HG02571 (cell line): ENCODE measurements around the gene CHTOP.

ENCODE experiments used
- ATAC-seq: cut with Tn5 transposase; IDR thresholded peaks from one replicate; pipeline ENCODE4 v1.9.1; 2021; ENCODE audit warnings: mild to moderate bottlenecking, moderate library complexity; ENCODE audit not compliant: unreplicated experiment

The CHTOP gene

GRCh38 chr1:153612755-153613331 lies 21.0 kb upstream of the CHTOP start, which contains the start of gene S100A16:
S100A16 (minus strand) TSS chr1:153613137; CDS start chr1:153608151, 4,986 bp downstream.
- no peak for ATAC-seq

GRCh38 chr1:153613406-153613805 lies 20.5 kb upstream of the CHTOP start:
- no peak for ATAC-seq

GRCh38 chr1:153614189-153614900 lies 19.5 kb upstream of the CHTOP start:
- ATAC-seq = no peak

GRCh38 chr1:153614906-153615305 lies 19.0 kb upstream of the CHTOP start:
- no peak for ATAC-seq

GRCh38 chr1:153615406-153615805 lies 18.5 kb upstream of the CHTOP start:
- ATAC-seq = no peak

GRCh38 chr1:153616144-153616916 lies 17.5 kb upstream of the CHTOP start, which contains the start of gene S100A14:
S100A14 (minus strand) TSS chr1:153616325; CDS start chr1:153615858, 467 bp downstream.
- ATAC-seq = no peak

GRCh38 chr1:153616917-153617311 lies 17.0 kb upstream of the CHTOP start:
- ATAC-seq = no peak

GRCh38 chr1:153617663-153618062 lies 16.2 kb upstream of the CHTOP start:
- ATAC-seq = no peak

- ATAC-seq = no peak
Measured at GRCh38 chr1:153619171-153619570, 14.7 kb upstream of the CHTOP start.

GRCh38 chr1:153623101-153623500 lies 10.8 kb upstream of the CHTOP start:
- ATAC-seq = no peak

- ATAC-seq = no peak
Measured at GRCh38 chr1:153624965-153625611, 8.8 kb upstream of the CHTOP start.

- ATAC-seq = no peak
Measured at GRCh38 chr1:153626477-153626903, 7.4 kb upstream of the CHTOP start.

GRCh38 chr1:153626904-153627714 lies 6.8 kb upstream of the CHTOP start, which contains the start of gene S100A13:
S100A13 (minus strand) TSS chr1:153627505; CDS start chr1:153626472, 1,033 bp downstream.
- ATAC-seq = no peak

- no peak for ATAC-seq
Measured at GRCh38 chr1:153627715-153628626, 5.9 kb upstream of the CHTOP start, which contains the start of gene S100A1. S100A1 (plus strand) TSS chr1:153628434; CDS start chr1:153630522, 2,088 bp downstream.

GRCh38 chr1:153628638-153629342 lies 5.1 kb upstream of the CHTOP start:
- ATAC-seq = no peak

GRCh38 chr1:153629343-153629665 lies 4.6 kb upstream of the CHTOP start:
- no peak for ATAC-seq

GRCh38 chr1:153629971-153630370 lies 3.9 kb upstream of the CHTOP start:
- no peak for ATAC-seq

GRCh38 chr1:153630384-153630783 lies 3.5 kb upstream of the CHTOP start:
- ATAC-seq = no peak
